Limb (tissue), 2 donors: ENCODE measurements around the gene CLN6.
"Not testable (repeated sequence)": the region's sequence is repeated elsewhere in the genome, so short reads cannot be mapped to it uniquely, and the experiment has no call there.

Experiments
- DNase-seq, 2 donors: peaks; one replicate each; pipeline ENCODE4 v3.0.0-alpha.2; 2016; ENCODE audit errors: extremely low spot score in 2 of 2

CLN6 gene

DNA sequence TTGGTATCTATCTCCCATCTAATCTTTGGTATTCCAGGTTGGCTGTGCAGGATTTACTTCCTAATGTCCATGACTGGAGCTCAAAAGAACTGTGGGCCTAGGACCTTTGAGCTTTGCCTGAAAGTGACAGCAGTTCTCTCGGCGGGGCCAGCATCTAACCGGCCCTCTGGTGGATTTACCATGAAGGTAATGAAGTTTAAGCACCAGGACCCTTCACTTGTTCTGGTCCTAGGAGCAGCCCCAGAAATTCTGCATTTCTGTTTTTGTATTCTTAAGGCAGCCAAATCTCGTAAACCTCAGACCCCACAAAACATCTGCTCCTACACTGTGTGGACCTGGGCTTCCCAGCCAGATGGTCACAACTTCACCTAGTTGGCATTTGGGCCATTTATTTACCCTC lies 37.4 kb downstream of the CLN6 start:
- no peak for DNase-seq

DNA sequence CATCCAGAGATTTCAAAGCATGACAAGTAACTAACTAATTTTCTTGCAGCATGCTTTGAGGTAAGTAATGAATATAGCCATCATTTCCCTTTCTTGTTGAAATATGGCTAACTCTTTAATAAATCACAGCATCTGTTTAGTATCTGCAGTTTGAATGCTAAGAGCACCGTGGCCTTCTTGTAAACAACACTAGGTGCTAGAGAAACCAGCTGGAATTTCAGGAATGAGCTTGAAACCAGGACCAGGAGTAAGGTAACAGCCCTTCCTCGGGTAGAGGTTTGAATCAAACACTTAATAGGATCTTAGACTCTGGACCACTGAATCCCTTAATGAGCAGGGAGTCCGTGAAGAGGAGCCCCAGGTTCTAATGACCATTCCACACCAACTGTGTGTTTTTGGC lies 38.0 kb downstream of the CLN6 start:
- no peak for DNase-seq

DNA sequence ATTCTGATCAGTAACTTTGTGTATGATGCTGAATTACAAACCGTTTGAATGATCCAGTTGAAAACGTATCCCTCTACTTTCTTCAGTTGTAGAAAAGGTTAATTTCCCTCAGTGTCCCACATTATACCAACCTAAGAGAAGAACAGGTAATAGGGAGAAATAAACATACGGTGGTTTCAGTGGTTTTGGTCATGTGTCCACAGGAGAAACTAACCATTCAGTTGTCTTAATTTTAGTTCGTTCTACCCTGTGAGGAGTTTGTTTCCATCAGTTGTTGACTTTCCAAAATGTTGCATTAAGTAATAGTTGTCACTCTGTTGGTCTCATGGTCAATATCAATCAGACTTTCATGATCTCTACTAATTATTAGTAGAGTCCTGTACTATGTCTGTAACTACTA lies 39.5 kb downstream of the CLN6 start:
- DNase-seq, result no peak

DNA sequence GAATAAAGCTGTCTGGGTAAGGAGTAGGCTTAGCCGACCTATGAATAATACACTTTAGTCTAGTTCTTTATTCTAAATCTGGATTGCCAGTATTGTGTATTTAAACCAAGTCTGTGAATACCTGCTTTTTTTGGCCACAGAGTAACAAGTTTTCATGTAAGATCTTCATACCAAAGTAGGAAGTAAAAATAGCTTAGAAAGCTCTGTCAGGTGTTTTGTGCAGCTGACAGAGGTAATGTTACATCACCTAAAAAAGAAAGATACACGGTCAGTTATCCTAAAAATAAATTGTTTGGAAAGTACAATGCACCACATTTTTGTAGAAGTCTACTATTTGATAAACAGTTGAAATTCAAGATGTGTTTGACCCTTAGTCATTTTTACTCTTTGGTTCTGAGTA lies 40.9 kb downstream of the CLN6 start:
- no peak for DNase-seq

DNA sequence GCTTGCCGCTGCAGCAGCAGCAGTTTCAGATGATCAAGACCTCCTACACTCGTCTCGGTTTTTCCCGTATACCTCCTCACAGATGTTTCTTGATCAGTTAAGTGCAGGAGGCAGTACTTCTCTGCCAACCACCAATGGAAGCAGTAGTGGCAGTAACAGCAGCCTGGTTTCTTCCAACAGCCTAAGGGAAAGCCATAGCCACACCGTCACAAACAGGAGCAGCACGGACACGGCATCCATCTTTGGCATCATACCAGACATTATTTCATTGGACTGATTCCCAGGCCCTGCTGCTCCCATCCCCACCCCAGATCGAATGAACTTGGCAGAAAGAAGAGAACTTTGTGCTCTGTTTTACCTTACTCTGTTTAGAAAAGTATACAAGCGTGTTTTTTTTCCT lies 42.0 kb downstream of the CLN6 start:
- DNase-seq, result peak; percentile 67 to 82

DNA sequence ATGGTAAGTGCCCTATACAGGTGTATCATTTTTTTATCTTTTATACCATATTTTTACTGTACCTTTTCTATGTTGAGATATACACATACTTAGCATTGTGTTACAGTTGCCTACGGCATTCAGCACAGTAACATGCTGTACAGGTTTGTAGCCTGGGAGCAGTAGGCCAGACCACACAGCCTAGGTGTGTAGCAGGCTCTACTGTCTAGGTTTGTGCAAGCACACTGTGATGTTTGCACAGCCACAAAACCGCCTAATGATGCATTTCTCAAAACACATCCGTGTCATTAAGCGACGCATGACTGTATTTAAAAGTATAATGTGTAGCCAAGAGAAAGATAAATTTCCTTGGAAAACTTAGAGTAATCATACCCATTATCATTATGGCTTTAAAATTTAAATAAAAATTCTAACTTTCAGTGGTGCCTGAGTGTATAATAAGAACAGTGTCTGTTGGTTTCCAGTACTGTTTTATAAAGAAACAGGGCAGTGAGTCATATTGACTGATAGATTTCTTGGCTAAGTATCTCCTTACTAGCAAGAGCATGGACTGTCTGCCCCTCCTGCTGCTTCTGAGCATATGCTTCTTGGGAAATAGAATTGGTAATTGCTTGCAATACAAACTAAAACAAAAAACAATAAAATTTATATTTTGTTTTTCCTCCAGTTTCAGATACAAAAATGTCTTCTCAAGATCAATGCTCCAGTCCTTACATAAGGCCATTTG lies 42.7 kb downstream of the CLN6 start:
- DNase-seq, result no peak

DNA sequence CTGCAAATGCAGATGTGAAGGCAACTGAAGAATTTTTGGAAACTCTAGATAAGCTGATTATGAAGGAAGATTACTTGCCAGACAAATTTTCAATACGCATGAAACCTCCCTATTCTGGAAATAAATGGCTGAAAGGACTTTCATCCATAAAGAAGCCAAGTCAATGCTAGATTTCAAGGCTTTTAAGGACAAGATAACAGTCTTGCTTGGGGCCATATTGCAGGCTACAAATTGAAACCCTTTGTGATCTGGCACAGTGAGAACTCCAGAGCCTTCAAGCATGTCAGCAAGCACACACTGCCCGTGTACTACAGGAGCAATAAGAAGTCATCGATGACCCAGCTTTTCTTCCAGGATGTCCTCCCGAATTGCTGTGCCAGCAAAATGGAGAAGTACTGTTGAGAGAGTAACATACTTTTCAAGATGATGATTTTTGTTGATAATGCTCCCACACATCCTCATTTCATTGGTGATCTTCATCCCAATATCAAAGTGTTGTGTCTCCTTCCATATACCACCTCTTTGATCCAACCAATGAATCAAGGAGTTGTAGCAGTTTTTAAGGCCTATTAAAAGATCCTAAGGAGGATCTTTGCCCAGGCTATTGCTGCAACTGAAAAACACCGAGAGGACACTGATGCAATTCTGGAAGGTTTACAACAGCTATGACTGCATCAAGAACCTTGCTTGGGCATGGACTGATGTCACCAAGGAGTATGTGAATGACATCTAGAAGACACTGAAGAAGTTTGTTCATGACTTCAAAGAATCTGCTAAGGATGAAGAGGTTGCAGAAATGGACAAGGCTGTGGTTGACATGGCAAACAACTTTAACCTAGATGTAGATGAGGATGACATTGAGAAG lies 44.7 kb downstream of the CLN6 start:
- DNase-seq, result no peak

DNA sequence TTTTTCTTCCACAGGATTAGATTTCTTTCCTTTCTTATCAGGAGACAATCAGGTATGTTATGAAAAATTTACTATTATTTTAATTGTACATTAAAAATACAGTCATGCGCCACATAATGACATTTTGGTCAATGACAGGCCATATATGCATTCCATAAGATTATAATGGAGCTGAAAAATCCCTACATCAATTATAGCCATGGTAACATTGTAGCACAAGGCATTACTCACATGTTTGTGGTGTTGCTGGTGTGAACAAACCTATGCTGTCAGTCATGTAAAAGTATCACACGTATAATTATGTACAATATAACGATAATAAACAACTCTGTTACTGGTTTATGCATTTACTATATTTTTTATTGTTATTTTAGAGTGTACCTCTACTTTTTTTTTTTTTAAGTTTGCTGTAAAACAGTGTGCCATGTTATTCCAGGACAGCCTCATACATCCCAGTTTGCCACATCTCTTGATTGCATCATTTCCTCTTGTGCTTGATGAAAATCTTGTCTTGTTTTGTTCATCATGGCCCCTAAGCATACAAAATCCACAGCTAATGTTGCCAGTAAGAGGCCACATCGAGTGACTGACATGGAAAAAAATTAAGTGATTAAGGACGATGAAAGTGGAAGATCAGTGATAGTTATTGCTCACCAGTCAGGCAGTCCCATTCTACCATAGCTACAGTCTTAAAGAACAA lies 45.8 kb downstream of the CLN6 start:
- DNase-seq, result no peak

DNA sequence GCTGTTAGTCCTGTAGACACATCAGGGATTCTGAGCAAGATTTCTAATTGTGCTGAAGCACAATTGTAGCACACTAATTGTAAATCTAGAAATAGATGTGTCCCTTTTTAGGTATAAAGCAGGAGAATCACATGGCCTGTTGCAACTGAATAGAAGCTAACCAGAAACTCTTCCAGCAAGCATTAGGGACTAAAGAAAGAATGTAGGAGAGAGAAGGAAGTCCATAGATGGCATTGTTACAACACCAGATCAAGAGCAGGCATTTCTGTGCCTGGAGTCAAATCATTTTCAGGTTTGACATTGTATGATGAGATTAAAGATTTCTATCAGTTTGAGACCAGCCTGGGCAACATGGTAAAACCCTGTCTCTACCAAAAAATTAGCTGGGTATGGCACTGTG lies 51.8 kb downstream of the CLN6 start:
- DNase-seq, result no peak

DNA sequence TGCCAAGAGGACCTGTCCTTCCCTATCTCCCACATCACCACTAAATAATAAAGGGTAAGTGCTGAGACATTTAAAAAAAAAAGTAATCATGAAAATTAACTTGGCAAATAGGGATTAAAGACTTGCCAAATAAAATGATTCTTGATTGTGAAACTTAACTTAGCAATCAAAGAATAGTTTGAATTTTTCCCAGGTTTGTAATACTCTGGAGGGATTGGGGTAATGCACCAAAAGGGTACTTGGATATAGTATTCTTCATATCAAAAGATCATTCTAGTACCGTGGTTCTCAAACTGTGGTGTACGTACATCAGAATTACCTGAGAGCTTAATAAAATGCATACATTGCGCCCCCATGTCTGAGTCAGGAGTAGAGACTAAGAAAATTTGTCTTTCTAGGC lies 52.9 kb downstream of the CLN6 start:
- DNase-seq, result no peak

DNA sequence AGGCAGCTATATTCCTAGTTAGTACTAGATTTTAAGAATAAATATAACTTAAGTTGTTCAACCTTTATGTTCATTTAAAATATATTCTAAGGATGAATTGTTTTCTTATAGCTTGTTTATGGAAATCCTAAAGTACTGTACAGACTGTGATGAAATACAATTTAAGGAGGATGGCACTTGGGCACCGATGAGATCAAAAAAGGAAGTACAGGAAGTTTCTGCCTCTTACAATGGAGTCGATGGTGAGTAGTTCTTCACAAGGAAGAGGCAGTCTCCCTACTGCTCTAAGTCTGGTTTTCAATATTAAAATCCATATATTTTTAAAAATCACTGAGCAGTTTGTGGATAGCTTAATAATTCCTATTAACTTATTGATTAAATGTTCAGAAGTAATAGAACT lies 54.0 kb downstream of the CLN6 start:
- no peak for DNase-seq

DNA sequence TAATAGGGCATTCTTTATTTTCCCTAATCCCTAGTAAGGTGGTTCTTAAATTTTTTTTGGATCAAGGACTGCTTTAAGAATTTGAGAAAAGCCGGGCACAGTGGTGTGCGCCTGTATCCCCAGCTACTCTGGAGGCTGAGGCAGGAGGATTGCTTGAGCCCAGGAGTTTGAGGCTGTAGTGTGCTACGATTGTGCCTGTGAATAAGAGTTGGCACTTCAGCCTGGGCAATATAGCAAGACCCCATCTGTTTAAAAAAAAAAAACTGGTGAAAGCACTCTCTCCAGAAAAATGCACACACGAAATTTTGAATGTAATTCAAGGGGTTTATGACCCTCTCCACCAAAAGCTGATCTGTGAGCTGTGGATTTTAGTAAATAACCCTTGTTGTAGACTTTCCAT lies 56.4 kb downstream of the CLN6 start:
- no peak for DNase-seq

DNA sequence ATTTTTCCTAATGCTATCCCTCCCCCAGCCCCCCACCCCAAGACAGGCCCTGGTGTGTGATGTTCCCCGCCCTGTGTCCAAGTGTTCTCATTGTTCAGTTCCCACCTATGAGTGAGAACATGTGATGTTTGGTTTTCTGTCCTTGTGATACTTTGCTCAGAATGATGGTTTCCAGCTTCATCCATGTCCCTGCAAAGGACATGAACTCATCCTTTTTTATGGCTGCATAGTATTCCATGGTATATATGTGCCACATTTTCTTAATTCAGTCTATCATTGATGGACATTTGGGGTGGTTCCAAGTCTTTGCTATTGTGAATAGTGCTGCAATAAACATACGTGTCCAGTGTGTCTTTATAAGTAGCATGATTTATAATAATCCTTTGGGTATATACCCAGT lies 57.5 kb downstream of the CLN6 start:
- DNase-seq, result not testable (repeated sequence)

DNA sequence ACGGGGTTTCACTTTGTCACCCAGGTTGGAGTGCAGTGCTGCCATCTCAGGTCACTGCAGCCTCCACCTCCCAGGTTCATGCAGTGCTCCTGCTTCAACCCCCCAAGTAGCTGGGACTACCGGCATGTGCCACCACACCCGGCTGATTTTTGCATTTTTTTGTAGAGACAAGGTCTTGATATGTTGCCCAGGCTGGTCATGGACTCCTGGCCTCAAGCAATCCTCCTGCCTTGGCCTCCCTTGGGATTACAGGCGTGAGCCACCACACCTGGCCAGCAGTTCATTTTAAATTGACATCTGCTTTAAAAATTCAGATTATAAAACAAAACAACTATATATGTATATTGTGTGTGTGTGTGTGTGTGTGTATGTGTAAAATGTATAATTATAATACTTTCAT lies 62.7 kb downstream of the CLN6 start:
- DNase-seq, result no peak

DNA sequence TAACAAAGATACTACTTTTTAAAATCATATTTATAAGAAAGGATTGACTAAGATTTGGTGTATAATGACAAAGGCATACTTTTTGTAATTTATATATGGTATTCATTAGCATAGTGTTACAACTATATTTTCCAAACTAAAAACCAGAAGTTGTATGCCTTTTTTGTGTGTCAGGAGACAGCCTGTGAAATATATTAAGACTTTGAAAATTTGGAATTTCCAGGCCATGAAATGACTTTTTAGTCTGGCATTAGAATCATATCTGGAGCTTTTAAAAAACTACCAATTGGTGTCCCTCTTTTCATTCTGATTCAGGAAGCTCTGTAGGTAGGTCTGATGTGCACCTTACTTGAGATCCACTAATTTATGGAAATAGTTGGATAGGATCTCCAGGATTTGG lies 66.3 kb downstream of the CLN6 start:
- DNase-seq, result no peak

DNA sequence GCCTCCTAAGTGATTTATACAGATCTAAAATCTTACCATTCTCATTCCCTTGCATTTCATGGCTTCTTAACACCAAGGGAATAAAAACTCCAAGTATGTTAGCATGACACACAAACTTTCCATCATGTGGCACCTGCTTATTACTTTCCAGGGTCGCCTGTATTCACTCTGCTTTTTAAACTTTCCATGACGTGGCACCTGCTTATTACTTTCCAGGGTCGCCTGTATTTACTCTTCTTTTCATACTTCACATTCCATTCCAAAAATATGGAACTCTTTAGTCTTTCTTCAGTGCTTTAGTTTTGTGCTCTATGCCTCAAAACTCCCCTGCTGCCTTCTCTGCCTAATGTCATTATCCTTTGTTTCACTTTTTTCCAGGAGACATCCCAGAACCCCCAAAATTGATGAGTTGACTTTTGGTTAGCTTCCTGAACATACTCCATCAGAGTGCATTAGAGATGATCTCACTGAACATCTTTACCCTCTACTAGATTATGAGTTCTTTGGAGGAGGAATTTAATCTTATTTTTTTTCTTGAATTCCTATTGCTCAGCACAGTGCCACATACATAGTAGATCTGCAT lies 71.4 kb downstream of the CLN6 start:
- DNase-seq, result peak in 1 of 2 donors; percentile 27

DNA sequence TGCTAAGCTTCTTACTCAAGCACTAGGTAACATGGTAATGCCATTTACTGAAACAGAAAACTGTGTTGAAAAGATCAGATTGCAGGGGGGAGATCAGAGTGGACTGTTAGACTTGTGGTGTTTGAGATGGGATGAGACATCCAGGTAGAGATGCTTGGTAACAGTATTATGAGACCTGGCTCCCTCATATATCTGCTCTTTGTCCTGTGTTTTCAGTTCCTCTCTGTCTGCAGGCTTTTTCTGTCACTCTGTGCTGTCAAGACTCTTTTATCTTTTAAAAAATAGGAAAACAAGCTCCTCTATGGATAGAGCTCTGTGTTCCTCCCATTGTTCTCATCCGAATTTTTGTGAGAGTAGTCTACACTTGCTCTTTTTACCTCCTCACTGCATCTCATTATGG lies 72.5 kb downstream of the CLN6 start:
- DNase-seq, result no peak
